PFSK-1 (cell line): ENCODE data around the gene CXCL9.
A peak's percentile ranks its signal among the peaks of the same experiment; 100 is the strongest.

ENCODE experiments used
- FOXP2 ChIP-seq: optimal IDR thresholded peaks from 2 replicates; pipeline ENCODE3; 2011; ENCODE audit warnings: borderline replicate concordance, control low read depth, inconsistent platforms; ENCODE audit not compliant: insufficient read depth; ENCODE audit errors: extremely low read length, extremely low read depth
- POLR2AphosphoS5 ChIP-seq: IDR thresholded peaks from 2 replicates; pipeline ENCODE4 v1.6.1; 2012; ENCODE audit warnings: low read depth, mild to moderate bottlenecking, control low read depth, low read length, moderate library complexity
- SIN3A ChIP-seq: IDR thresholded peaks from 2 replicates; pipeline ENCODE4 v1.6.1; 2012; ENCODE audit warnings: mild to moderate bottlenecking, low read length, moderate library complexity, borderline replicate concordance; ENCODE audit not compliant: insufficient read depth
- TAF1 ChIP-seq: IDR thresholded peaks from 2 replicates; pipeline ENCODE4 v1.6.1; 2012; ENCODE audit warnings: low read length, control low read depth, borderline replicate concordance; ENCODE audit not compliant: insufficient read depth
- TF ChIP-seq, protein P1 (sequence below), 2 experiments: IDR thresholded peaks; 2 replicates each; pipeline versions ENCODE4 v1.6.1 to v1.8.0; 2011 to 2012; ENCODE audit warnings: low read depth in 2 of 2, low read length in 2 of 2, control low read depth in 1 of 2, inconsistent platforms in 1 of 2, mild to moderate bottlenecking in 1 of 2, moderate library complexity in 1 of 2; ENCODE audit not compliant: insufficient read depth in 1 of 2

The CXCL9 gene

GRCh38 chr4:76003620-76004019, 3.7 kb downstream of the CXCL9 start:
- TF ChIP-seq FOXP2, result no peak
- TF ChIP-seq, protein P1, sequence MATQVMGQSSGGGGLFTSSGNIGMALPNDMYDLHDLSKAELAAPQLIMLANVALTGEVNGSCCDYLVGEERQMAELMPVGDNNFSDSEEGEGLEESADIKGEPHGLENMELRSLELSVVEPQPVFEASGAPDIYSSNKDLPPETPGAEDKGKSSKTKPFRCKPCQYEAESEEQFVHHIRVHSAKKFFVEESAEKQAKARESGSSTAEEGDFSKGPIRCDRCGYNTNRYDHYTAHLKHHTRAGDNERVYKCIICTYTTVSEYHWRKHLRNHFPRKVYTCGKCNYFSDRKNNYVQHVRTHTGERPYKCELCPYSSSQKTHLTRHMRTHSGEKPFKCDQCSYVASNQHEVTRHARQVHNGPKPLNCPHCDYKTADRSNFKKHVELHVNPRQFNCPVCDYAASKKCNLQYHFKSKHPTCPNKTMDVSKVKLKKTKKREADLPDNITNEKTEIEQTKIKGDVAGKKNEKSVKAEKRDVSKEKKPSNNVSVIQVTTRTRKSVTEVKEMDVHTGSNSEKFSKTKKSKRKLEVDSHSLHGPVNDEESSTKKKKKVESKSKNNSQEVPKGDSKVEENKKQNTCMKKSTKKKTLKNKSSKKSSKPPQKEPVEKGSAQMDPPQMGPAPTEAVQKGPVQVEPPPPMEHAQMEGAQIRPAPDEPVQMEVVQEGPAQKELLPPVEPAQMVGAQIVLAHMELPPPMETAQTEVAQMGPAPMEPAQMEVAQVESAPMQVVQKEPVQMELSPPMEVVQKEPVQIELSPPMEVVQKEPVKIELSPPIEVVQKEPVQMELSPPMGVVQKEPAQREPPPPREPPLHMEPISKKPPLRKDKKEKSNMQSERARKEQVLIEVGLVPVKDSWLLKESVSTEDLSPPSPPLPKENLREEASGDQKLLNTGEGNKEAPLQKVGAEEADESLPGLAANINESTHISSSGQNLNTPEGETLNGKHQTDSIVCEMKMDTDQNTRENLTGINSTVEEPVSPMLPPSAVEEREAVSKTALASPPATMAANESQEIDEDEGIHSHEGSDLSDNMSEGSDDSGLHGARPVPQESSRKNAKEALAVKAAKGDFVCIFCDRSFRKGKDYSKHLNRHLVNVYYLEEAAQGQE (IDR thresholded peaks at IDR 0.05; ENCODE audit: insufficient read depth in 1 of 2, low read depth in 2 of 2, low read length in 2 of 2), result no peak
- no peak for TF ChIP-seq POLR2AphosphoS5
- no peak for TF ChIP-seq TAF1
- no peak for TF ChIP-seq SIN3A

DNA sequence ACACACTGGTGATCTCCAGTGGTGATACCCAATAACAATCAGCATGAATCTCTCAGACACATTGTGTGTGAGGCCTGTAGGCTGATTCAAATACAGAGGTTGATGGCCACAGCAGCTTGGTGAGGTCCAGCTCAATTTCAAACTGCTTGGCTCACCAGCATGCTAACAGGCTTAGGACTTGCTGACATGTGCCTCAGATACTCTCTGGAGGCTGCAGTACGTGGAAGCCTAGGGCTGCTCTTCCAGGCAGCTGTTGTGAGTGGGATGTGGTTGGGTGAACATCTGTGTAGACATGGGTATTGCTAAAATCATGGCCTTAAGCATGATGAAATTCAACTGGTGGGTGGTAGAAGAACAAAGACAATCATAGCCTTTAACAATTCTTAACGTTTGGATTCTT, 4.3 kb downstream of the CXCL9 start:
- TF ChIP-seq, protein P1 (IDR thresholded peaks at IDR 0.05; ENCODE audit: insufficient read depth in 1 of 2, low read depth in 2 of 2, low read length in 2 of 2), result no peak
- TF ChIP-seq POLR2AphosphoS5 (no peak), FOXP2 (no peak), SIN3A (no peak), TAF1 (no peak)

GRCh38 chr4:76002176-76002575, 5.1 kb downstream of the CXCL9 start:
- TF ChIP-seq TAF1, result peak; percentile 63; the same call in 1 of the 2 replicates
- TF ChIP-seq, protein P1 (IDR thresholded peaks at IDR 0.05; ENCODE audit: insufficient read depth in 1 of 2, low read depth in 2 of 2, low read length in 2 of 2), result peak in 1 of 2 experiments; percentile 39; a peak in 1 of 4 replicates
- no peak for TF ChIP-seq POLR2AphosphoS5
- no peak for TF ChIP-seq FOXP2
- peak; percentile 96; the same call in 1 of the 2 replicates for TF ChIP-seq SIN3A

GRCh38 chr4:76001700-76002099, 5.6 kb downstream of the CXCL9 start:
- TF ChIP-seq FOXP2 (no peak), POLR2AphosphoS5 (no peak), TAF1 (no peak), SIN3A (no peak)
- TF ChIP-seq, protein P1 (IDR thresholded peaks at IDR 0.05; ENCODE audit: insufficient read depth in 1 of 2, low read depth in 2 of 2, low read length in 2 of 2), result no peak

DNA sequence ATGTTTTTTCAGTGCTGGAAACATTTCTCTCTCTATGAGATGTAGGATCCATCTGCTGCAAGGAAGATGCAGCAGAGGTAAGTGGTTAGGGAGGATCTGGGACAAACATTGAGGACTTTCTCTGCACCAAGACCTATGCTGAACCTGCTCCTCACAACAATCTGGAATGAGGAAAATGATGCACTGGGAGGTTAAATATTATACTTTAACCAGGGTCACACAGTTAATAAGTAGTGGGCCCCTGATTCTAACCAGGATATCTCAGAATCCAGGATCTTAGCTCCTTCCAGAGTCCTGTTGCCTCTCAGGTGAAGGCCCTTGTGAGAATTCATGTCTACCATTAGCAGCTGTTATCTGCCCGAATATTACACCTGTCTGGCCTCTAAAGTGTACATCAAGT, 7.0 kb downstream of the CXCL9 start:
- no peak for TF ChIP-seq SIN3A
